NCI-H460 (cell line): ENCODE data around the gene PDGFD. TPM values are rescaled to one million over a fixed set of nuclear protein-coding genes. Genes with fewer than 3 reads are reported as not detected.

Experiments used
- DNase-seq: peaks from one replicate; pipeline ENCODE4 v3.0.0-alpha.2; 2016; ENCODE audit warnings: low read depth; ENCODE audit errors: extremely low read depth
- polyA plus RNA-seq: library from polyadenylated mRNA; depleted of rRNA; stranded (reverse); fragments of >200 nt; gene quantifications from 2 replicates; pipeline ENCODE4 v1.2.3, GENCODE V29; 2014; cell fraction: nucleus; rRNA removed
- total RNA-seq: library from RNA; depleted of rRNA; stranded (reverse); fragments of >200 nt; shearing (Covaris generic); gene quantifications from 2 replicates; pipeline ENCODE4 v1.2.3, GENCODE V29; 2014; rRNA removed

PDGFD gene
- 0.02 TPM in 1 of 2 replicates, not detected in the other for total RNA-seq
- 0.15 TPM in 1 of 2 replicates, not detected in the other for polyA plus RNA-seq

DNA sequence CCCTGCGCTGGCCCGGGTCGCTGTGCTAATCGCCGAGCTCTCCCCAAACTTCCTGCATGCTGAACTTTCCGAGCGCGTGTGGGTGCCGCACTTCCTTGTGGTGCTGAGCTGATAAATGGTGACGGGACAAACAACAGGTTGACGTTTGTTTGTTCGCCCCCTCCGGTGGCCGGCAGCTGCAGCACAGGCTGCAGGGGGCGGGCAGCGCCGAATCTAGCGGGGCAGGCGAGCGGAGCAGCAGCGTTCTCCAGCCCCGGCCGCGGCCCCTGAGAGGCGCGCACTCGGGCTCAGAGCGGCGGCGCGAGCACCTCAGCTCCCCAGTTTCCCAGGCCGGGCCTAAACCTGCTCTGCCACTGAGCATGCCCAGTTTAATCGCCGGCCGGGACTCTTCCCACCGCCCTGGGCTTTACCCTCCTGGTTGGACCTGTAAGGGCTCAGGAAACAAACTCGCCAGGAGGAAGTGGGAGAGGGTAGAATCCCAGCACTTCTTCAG lies at the start of gene PDGFD:
PDGFD (minus strand) TSS at position 120 of the 493 bp plus-strand sequence.
- DNase-seq = peak; percentile 3

DNA sequence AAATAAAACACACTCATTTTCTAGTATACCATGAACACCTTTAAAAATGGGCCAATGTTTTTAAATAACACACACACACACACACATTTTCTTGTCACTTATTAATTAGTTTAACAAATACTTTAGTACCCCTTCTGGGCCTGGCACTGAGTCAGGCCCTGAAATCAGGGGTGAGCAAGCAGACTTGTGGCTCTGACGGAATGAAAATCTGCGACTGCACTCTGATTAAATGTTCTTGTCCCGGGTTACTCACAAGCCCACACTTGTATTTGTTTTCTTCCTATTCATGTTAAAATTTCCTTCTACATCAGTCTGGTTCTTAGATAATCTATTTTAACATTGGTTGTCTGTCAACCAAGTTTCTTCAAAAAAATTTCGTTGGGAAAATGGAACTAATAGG lies 43.0 kb upstream of the PDGFD start:
- DNase-seq = no peak

DNA sequence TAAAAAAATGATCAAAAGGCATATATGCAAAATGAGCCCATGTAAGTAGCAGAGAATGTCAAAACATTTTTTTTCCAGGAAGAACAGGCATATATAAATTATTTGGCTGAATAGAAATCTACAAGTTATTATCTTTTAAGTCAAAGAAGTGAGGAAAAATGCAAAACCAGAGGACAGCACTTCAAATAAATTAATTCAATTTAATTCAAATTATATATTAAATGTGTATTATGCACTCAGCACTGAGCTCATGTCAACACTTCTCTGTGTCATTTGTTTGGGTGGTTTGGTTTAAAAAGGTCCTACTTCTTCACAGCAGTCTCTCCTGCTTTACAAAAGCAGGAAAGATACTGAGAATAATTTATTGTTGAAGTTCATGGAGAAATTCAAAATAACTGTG lies 41.9 kb upstream of the PDGFD start:
- DNase-seq = no peak

DNA sequence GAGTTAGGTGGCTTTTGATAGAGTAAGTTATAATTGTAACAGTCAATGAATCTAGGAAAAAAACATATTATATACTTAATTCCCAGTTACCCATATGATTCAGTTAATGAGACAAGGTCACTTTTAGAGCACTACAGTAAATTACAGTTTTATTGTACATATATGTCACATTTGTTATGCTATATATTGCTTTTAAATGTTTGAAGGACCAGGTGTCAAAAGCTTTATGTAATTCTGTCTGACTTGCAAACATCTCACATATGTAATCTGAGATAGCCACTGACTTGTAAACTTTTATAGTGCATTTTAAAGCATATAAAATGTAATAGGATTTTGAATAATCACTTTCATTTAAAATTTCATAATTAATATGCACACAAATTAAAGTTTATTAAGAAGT lies 36.7 kb upstream of the PDGFD start:
- DNase-seq = no peak

DNA sequence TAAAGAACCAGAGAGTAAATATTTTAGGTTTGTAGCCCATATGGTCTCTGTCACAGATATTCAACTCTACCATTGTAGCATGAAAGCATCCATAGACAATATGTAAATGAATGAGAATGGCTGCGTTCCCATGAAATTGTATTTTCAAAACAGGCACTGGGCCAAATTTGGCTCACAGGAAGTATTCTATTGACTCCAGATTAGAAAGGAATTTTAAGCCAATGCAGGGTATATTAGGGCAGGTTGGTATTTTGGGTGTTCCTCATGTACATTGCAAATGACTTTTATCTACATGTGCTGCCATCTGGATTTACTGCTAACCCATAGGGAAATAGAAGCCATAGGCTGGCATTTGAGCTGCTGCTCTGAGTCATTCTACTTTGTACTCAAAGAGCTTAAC lies 35.1 kb upstream of the PDGFD start:
- no peak for DNase-seq

DNA sequence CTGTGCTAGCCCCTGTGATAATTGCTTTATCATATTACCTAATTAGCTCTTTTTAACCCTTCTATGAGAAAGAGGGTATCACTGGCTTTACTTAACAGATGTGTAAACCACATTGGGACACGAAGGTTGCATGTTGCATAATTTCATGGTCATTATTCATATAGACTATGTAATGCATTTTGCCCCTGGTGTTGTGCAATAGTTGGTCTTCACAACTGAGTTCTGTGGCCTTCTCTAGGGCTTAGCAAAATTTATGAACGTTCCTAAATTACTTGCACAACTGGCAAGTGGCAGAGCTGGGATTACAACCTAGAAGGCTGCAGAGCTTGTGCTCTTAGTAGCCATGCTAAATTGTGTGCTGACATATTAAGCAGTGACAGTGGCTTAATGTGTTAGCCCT lies 34.6 kb upstream of the PDGFD start:
- no peak for DNase-seq

DNA sequence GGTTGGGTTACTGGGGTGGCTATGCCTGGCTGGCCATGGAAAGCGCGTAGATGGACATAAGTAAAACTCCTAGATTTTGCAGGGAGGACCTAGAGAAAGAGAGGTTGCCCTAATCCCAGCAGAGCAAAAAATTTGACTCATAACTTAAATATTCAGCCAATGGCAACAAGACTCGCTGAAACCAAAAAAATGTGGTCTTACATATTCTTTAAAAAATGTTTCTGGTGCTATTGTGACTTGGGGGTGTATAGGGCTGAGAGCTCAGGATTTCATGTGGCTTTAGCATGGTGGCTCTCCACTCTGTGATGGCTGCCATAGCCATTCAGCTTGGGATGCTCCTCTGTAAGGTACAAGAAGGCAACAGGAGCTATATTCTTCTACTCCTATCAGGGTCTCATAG lies 27.2 kb upstream of the PDGFD start:
- no peak for DNase-seq

DNA sequence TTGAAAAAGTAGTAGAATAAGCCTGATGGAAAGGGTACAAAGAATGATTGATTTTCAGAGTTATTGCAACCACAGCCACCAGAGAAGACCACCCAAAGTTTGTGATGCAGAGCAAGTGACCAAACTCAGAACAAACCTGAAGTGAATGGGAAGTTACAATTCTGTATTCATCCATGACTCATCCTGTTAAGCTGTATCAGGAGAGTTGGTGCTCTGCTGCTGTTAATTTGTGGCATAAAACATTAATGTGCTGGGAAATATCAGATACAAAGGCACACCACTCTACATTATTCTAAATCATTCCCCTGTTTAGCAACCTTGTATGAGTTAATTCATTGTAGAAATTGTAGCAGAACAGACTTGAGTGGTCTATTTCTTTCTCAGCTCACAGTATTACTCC lies 19.6 kb upstream of the PDGFD start:
- DNase-seq = no peak

DNA sequence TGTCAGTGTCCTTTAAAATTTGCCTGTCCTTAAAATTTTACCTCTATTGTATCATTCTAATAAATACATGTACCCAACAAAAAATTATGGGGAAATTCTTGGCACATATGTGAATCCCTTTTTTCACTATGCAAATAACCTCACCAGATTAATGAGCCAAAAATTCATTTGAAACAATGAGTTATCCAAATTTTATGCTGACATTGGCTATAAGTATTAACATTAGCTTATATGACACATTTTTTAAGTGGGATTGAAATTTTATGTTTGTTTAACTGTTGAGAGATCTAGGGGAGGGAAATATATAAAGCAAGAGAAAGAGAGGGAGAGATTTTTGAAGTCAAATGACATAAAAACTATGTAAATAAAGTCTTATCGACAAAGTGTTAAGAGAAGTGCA lies 11.8 kb upstream of the PDGFD start:
- no peak for DNase-seq

DNA sequence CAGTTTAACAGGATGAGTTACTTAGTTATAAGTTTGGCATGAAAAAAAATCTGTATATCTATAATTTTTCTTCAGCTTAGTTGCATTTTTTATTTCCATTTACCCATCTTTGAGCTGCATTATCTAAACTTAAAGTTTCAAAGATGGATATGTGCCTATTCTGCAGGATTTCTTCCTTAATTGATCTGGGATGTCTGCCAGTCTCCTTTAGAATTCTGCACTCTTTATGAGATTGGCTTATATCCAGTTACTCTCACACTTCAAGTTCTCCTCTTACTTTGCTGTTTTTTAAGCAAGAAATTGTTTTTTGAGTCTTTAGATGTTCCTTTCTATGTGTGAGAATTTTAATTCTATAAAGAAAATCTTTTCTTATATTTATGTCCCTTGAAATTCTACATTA lies 5.1 kb upstream of the PDGFD start:
- no peak for DNase-seq

DNA sequence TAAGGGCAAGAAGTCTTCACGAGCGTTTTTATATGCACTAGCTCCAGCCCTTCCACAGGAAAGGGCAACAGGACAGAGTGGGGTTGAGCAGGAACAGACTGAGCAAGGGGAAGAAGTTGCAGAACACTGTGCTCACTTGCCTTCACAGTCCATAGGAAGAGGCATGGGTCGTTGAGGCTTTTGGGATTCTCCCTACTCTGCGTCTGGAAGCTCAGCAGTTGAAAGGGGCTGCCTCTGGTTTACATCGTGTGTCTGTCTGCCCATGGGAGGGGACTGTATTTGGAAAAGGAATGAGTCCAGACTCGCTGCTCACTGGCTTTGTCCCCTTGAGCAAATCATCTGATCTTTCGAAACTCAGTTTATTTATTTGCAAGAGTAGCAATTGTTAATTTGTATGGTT lies 1.1 kb upstream of the PDGFD start:
- DNase-seq = no peak

DNA sequence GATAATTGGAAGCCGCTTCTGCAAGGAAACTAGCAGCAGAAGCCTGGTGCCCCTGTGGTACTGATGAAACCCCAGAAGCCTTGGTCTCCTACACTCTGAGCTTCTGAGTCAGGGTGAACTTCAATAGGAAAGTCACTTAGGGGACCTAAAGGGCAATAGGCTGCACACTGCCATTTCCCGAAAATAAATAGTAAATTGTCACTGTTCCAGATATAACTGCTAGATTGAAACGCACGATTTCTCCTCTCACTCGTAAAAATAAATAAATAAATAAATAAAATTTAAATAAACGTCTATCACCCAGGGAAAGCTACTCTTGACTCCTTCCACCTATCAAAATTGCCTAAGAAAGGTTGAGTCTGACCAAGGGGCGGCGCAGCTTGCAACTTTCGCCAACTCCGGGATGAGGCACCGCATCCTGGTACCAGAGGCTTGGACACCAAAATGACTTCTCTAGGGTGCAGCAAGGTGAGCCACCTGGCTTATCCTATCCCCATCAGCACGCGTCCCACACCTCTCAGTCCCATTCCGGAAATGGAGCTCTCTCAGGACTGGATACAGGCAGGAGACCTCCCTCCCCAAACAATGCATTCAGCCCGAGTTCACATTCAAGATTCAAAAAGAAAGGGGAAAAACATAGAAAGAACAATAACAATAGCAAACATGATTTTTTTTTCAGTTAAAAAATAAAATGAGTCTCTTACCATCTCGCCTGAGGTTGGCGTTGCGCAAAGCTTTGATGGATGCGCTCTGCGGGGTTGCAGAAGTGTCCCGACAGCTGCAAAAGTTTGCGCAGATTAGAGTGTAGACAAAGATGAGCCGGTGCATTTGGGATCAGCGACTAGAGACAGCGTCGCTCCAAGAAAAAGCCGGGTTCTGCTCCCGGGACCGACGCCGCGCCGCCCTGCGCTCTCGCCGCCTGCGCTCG lies 583 bp downstream of the PDGFD start:
- DNase-seq = no peak

DNA sequence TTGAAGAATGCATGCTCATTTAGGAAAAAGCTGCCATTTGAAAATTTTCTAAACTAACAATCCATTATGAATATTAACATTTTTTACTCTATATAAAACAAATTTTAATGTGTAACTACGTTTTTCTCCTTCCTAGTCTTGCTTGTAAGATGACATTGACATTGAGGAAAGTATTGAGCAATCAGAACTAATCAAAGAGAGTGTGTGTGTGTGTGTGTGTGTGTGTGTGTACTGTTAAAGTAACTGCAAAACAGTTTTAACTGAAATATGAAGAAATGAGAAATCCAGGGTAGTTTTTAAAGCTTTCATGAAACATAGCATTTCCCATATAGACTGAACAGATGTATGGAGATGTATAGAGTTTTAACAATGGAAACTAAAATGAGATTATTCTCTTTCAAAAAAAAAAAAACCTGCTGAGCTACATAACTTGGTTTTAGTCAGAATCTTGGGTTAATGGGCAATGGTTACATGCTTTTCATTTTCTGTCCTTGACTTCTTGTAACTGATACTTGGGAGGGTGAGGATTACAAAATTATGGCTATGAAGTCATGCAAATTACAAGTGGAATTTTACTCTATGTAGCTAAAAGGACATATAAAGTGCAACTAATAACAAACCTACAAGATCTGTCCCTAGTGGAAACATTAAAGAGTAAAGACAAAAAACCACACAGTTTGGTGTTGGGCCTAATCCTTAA lies 2.0 kb downstream of the PDGFD start:
- no peak for DNase-seq

DNA sequence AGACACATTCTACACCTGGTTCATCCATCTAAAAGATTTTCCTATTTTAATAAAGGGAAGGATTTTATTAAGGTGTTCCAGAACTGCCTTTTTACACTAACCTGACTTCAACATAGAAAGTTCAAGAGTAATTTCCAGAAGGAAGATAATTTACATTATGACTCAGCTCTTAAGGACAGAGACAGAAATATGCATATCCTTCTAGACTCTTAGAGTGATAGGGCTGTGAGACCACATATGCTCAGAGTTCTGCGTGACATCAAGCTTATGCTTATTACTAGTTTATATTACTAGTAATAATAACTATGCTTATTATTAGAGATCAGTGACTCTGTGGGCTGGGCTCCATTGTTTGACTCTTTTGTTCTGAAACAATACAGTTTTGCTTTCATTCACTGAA lies 4.6 kb downstream of the PDGFD start:
- no peak for DNase-seq

DNA sequence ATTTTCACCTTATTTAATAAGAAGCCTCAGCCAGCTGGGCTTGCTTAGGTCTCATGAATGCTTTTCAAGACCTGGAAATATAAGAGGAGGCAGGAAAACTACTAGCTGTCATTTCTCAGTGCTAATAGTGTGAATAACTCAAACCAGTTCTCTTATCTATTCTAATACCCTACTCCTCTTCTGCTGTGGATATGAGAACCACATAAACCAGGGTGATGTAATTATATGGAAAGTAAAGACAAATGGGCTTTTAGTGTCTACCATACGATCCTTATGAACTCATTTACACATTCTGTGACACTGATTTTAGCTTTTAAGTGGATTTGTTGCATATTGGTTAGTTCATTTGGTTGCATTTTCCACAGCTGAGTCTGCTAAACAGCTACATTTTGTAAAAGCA lies 8.6 kb downstream of the PDGFD start:
- no peak for DNase-seq

DNA sequence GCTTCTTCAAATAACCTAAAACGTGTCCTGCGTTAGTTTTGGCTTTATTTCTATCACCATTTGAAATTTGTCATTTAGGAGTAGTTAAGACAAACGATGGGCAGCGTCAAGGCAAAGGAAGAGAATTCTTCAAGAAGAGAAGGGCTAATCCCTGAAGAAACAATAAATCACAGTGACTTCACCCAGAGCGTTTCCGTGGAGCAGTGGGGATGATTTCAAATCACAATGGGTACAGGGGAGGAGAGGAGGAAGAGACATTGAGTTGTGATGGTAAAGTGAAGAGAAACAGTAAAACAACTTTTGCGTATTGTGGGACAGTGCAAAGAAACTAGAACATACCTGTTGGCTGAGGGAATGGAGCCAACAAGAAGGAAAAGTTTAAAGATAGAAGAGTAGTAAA lies 9.7 kb downstream of the PDGFD start:
- no peak for DNase-seq

DNA sequence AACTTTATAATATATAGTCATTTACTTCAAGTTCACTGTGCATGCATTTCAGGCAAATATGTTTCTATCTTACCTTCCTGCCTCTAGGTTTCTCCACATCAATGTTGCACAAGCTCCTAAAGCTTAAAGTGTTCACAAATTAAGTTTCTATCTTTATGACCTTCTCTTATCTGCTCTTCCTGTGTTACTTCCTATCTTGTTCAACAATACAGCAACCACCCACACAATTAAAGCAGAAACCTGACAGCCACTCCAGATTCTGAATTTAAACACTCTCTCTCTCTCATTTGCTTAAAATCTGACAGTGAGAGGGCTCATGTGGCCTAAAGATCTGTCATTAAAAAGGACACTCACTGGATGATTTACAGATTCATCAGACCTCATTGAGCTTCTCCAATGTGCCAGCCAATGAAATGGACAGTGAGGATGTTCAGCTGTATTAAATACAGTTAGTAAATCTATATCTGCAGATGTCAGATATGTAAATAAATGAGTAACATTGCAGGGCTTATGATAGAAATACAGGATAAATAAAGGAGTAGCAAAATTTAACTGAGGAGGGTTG lies 10.9 kb downstream of the PDGFD start:
- no peak for DNase-seq

DNA sequence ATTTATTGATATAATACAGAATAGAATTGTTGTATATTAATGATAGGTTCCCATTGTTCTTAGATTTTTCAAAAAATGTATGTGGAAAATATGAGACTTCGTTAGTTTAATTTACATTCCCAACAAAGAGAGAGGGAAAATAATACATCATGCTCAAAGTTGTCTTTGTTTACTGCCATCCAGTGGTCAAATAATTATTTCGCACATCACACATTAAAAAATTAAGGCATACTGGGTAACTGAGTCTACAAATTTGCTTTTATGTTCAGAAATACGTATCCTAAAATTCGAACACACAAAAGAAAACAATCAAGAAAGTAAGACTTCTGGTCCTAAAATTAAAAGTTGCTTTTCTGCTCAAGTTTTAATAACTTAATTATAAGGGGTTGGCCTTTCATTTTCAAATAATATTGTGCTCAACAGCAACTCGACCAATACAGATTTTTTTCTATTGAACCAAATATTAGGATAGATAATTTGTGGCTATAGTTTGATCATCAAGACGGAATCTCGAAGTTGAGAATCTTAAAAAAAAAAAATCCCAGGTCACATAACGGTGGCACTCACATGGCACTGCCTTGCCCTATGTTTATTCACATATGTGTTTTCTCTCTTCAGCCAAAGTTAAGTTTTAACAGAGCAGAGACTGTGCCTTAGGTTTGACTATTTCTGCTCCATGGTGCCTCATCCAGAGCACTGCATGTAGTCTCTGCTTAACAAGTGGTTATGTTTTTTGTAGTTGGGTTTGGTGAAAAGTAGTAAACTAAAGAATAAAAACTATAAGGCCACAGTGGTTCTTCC lies 12.3 kb downstream of the PDGFD start:
- DNase-seq = peak; percentile 1

DNA sequence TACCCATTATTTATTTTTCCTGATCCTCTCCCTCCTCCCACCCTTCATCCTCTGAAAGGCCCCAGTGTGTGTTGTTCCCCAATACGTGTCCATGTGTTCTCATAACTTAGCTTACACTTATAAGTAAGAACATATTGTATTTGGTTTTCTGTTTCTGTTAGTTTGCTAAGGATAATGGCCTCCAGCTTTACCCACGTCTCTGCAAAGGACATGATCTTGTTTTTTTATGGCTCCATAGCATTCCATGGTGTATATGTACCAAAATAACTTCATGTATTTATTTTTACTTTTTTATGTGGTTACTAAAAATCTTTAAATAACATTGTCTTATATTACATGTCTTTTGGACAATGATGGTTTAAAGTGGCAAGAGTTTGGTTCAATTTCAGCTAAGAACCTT lies 15.2 kb downstream of the PDGFD start:
- DNase-seq = no peak

DNA sequence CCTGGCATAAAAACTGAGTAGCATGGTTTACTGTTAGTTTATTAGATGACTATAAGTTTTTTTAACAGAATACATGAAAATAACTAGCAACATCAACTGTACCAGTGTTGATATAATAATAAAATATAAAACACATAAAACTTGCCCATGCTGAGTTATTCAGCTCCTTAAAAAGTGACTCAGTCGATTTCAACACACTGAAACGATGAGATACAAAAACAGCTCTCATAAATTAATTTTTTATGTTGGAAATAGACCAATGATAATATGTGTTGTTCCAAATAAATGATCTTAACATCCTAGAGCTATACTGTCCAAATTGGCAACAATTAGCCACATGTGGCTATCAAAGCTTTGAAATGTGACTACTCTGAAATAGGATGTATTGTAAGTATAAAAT lies 15.9 kb downstream of the PDGFD start:
- no peak for DNase-seq

DNA sequence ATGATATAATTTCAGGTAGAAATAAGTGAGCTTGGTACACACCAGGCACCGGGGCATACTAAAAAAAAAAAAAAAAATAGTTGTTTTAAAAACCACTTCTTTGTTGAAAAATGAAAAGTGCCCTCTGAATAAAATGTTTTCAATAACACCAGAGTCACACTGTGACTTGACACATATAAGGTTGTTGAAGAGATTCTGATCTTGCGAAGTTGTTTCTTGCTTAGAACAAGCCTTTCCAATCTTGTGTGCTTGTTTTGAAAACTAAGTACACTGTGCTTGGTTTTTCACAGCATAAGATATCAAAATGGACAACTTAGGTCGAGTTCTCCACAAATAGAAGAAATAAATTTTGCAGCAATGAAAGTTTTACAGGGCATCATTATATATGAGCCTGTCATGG lies 17.0 kb downstream of the PDGFD start:
- DNase-seq = no peak
